ENCODE data around the gene RHOBTB1.

DNA sequence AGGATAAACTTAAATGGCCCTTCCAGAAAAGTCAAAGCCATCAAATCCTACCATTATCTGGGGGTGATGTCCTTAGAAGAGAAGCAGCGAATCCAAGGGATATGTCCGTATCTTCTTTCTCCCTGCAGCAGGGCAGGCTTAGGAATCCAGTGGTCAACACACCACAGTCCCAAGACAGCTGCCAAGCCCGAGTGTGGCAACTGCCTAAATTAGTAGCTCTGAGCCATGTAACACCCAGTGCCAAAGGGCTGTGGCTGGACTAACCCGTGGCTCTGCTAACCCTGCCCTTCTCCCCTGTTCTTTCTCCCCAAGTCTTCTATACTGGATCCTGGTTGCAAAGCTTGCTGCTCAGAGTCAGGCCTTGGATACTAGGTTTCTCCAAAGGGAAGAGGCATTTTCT, 90.9 kb downstream of the RHOBTB1 start:
- TF ChIP-seq POLR2A (IDR thresholded peaks at IDR 0.05; ENCODE audit: low read depth, low read length) (no peak), POLR2AphosphoS5 (IDR thresholded peaks at IDR 0.05; ENCODE audit: low read depth, low read length) (no peak)

Data from GM12892 (cell line).